Panc1 (cell line): ENCODE measurements around the gene LRRC8E. TPM values are rescaled to one million over a fixed set of nuclear protein-coding genes. Genes with fewer than 3 reads are reported as not detected.

Source experiments
- ATAC-seq: fragments of 200-7000 bp; cut with Tn5 transposase; 2 replicates; pipeline ENCODE4 v1.9.1; 2020; ENCODE audit warnings: mild to moderate bottlenecking, moderate library complexity
- BruUV-seq: library from RNA; stranded (reverse); fragments of 400-500 nt; replicated peaks from 2 replicates; lab custom pipeline; 2021; lab: Mats Ljungman, UMichigan
- CTCF ChIA-PET: fragments of 300-600 bp; sonication (Branson Sonifier 250); formaldehyde crosslinking; loops from one replicate; lab custom pipeline; 2022; ENCODE audit warnings: antibody characterized with exemption; lab: Charles Lee
- POLR2A ChIA-PET: fragments of 300-600 bp; sonication (Branson Sonifier 250); formaldehyde crosslinking; loops from one replicate; lab custom pipeline; 2022; ENCODE audit warnings: antibody characterized with exemption; lab: Charles Lee
- DNase-seq: peaks from one replicate; pipeline ENCODE4 v3.0.0-alpha.2; 2010; ENCODE audit warnings: low read depth, low spot score
- H3K27ac ChIP-seq: 2 replicates; pipeline ENCODE4 v1.5.1; 2011; ENCODE audit warnings: mild to moderate bottlenecking, low read length, inconsistent platforms
- H3K27me3 ChIP-seq: fragments of 200-500 bp; sonication (Bioruptor generic); 2 replicates; pipeline ENCODE4 v1.6.0; 2014; ENCODE audit warnings: low read length, inconsistent platforms; ENCODE audit not compliant: control insufficient read depth, insufficient read depth
- H3K36me3 ChIP-seq: fragments of 200-500 bp; sonication (Bioruptor generic); 2 replicates; pipeline ENCODE4 v1.5.1; 2014; ENCODE audit warnings: inconsistent platforms, mild to moderate bottlenecking, low read length, moderate library complexity; ENCODE audit not compliant: control insufficient read depth, insufficient read depth
- H3K4me1 ChIP-seq: 2 replicates; pipeline ENCODE4 v1.5.1; 2011; ENCODE audit warnings: inconsistent platforms, mild to moderate bottlenecking, low read length, moderate library complexity; ENCODE audit not compliant: control insufficient read depth, insufficient read depth
- H3K4me3 ChIP-seq, 2 experiments: 2 replicates each; pipeline ENCODE4 v1.5.1; 2011 to 2012; ENCODE audit warnings: low read depth in 2 of 2, low read length in 2 of 2, mild to moderate bottlenecking in 2 of 2, inconsistent platforms in 1 of 2, moderate library complexity in 1 of 2
- H3K9me3 ChIP-seq: fragments of 200-500 bp; sonication (Bioruptor generic); 2 replicates; pipeline ENCODE4 v1.5.1; 2014; ENCODE audit warnings: low read depth, mild to moderate bottlenecking, inconsistent platforms, low read length, moderate library complexity; ENCODE audit not compliant: control insufficient read depth, insufficient read depth
- CTCF ChIP-seq: fragments of 450-650 bp; IDR thresholded peaks from 2 replicates; pipeline ENCODE4 v1.5.1; 2017; ENCODE audit warnings: mild to moderate bottlenecking
- POLR2AphosphoS5 ChIP-seq: IDR thresholded peaks from 2 replicates; pipeline ENCODE4 v1.6.1; 2012; ENCODE audit warnings: mild to moderate bottlenecking, low read depth, low read length, moderate library complexity
- REST ChIP-seq, 2 experiments: IDR thresholded peaks; 2 replicates each; pipeline ENCODE4 v1.6.1; 2011 to 2012; ENCODE audit warnings: low read depth in 2 of 2, control low read depth in 1 of 2, low read length in 1 of 2, mild to moderate bottlenecking in 1 of 2, moderate library complexity in 1 of 2; ENCODE audit not compliant: insufficient read depth in 1 of 2
- SIN3A ChIP-seq: IDR thresholded peaks from 2 replicates; pipeline ENCODE4 v1.6.1; 2012; ENCODE audit warnings: low read depth, mild to moderate bottlenecking, low read length, moderate library complexity, borderline replicate concordance; ENCODE audit not compliant: insufficient read depth
- TCF7L2 ChIP-seq: IDR thresholded peaks from 2 replicates; pipeline ENCODE4 v1.6.1; 2011; ENCODE audit warnings: mild to moderate bottlenecking, low read depth, low read length, inconsistent platforms
- in situ Hi-C: cut with HindIII; loops from 2 replicates; pipeline ENCODE4 v1.10.0; 2016; ENCODE audit warnings: low sequenced_read_pairs, low pct_unique_long_range_greater_than_20kb
- intact Hi-C: fragments of 100-400 bp; cut with micrococcal nuclease; formaldehyde crosslinking; loops from one replicate; pipeline ENCODE4 v1.10.0; 2022; ENCODE audit not compliant: unreplicated experiment
- total RNA-seq: library from RNA; stranded (reverse); gene quantifications from one replicate; pipeline ENCODE4 v1.2.1, GENCODE V29; 2021; ENCODE audit not compliant: unreplicated experiment

LRRC8E gene
- total RNA-seq, 1 experiment from 2014 or later: 5.0 TPM

- intact Hi-C loops (no loop called here), in situ Hi-C loops (no loop called here)
- Histone ChIP-seq H3K4me3 (peak overlapping the region; percentile 80 to 82), H3K4me1 (peaks cover 6% of the 10 kb centered on the region; the same call in 1 of the 2 replicates), H3K36me3 (no peaks in the 10 kb centered on the region; the same call in 1 of the 2 replicates), H3K27ac (peak overlapping the region; percentile 84; the same call in 1 of the 2 replicates), H3K9me3 (no peaks in the 10 kb centered on the region), H3K27me3 (no peaks in the 10 kb centered on the region)
- ATAC-seq (no peak), DNase-seq (no peak)
- ChIA-PET CTCF (no interaction called here), POLR2A (no interaction called here)
- no TSS peak for BruUV-seq
- TF ChIP-seq POLR2AphosphoS5: no peak
- TF ChIP-seq SIN3A: no peak
- no peak for TF ChIP-seq REST (IDR thresholded peaks at IDR 0.05; ENCODE audit: insufficient read depth in 1 of 2, low read depth in 2 of 2, low read length in 1 of 2)
- TF ChIP-seq CTCF: no peak
- TF ChIP-seq TCF7L2: no peak
Observed at GRCh38 chr19:7905268-7905667, 17.0 kb downstream of the LRRC8E start.

GRCh38 chr19:7905859-7906258, 17.5 kb downstream of the LRRC8E start:
- no peaks in the 10 kb centered on the region for H3K9me3 ChIP-seq
- ATAC-seq: no peak
- DNase-seq: no peak
- H3K4me1 ChIP-seq: peaks cover 6% of the 10 kb centered on the region; the same call in 1 of the 2 replicates
- in situ Hi-C loops: no loop called here
- intact Hi-C loops: no loop called here
- no TSS peak for BruUV-seq
- TF ChIP-seq POLR2AphosphoS5: no peak
- no peak for TF ChIP-seq SIN3A
- TF ChIP-seq CTCF: no peak
- TF ChIP-seq REST (IDR thresholded peaks at IDR 0.05; ENCODE audit: insufficient read depth in 1 of 2, low read depth in 2 of 2, low read length in 1 of 2): no peak
- TF ChIP-seq TCF7L2: no peak
- no peaks in the 10 kb centered on the region for H3K27me3 ChIP-seq
- no peaks in the 10 kb centered on the region; the same call in 1 of the 2 replicates for H3K36me3 ChIP-seq
- no peak overlapping the region for H3K4me3 ChIP-seq
- H3K27ac ChIP-seq: no peak overlapping the region
- ChIA-PET CTCF (no interaction called here), POLR2A (interaction anchor here (0.6 kb wide), 1 partner anchor 241 kb away, joined by 4 read pairs; no protein-coding TSS in a partner anchor)
